ENCODE data around the gene FBXL15. TPM values are rescaled to one million over a fixed set of nuclear protein-coding genes. Genes with fewer than 3 reads are reported as not detected.

The FBXL15 gene
- total RNA-seq, 2 experiments from 2014 or later, result 14.1 to 15.7 TPM

- intact Hi-C loops (cut with micrococcal nuclease), result no loop called here
- DNase-seq, result no peak
- ChIA-PET CTCF (interaction anchor here (1.3 to 15.2 kb wide), 9 partner anchors 10 to 187 kb away, joined by 3 to 143 read pairs (median 6); partner anchors contain the start of genes C10orf95, ELOVL3 and FBXL15), POLR2A (interaction anchor here (0.9 to 9.1 kb wide), 6 partner anchors 9 to 245 kb away, joined by 3 to 107 read pairs (median 46); partner anchors contain the start of genes C10orf95, CUEDC2 and FBXL15)
- peaks cover 62% of the 10 kb centered on the region for H3K36me3 Mint-ChIP-seq (ENCODE audit: low read depth)
- peak overlapping the region; percentile 98 for H3K27ac Mint-ChIP-seq
- no peaks in the 10 kb centered on the region for H3K9me3 Mint-ChIP-seq
- H3K4me3 Mint-ChIP-seq, result peak overlapping the region; percentile 93
- no peaks in the 10 kb centered on the region for H3K27me3 Mint-ChIP-seq
- H3K4me1 Mint-ChIP-seq (ENCODE audit: low read depth), result peaks cover 55% of the 10 kb centered on the region
- TF ChIP-seq, protein P1, sequence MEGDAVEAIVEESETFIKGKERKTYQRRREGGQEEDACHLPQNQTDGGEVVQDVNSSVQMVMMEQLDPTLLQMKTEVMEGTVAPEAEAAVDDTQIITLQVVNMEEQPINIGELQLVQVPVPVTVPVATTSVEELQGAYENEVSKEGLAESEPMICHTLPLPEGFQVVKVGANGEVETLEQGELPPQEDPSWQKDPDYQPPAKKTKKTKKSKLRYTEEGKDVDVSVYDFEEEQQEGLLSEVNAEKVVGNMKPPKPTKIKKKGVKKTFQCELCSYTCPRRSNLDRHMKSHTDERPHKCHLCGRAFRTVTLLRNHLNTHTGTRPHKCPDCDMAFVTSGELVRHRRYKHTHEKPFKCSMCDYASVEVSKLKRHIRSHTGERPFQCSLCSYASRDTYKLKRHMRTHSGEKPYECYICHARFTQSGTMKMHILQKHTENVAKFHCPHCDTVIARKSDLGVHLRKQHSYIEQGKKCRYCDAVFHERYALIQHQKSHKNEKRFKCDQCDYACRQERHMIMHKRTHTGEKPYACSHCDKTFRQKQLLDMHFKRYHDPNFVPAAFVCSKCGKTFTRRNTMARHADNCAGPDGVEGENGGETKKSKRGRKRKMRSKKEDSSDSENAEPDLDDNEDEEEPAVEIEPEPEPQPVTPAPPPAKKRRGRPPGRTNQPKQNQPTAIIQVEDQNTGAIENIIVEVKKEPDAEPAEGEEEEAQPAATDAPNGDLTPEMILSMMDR (IDR thresholded peaks at IDR 0.05), result no peak
- no peak for ATAC-seq
Measured at GRCh38 chr10:102396730-102397151, 23.9 kb upstream of the FBXL15 start.

DNA sequence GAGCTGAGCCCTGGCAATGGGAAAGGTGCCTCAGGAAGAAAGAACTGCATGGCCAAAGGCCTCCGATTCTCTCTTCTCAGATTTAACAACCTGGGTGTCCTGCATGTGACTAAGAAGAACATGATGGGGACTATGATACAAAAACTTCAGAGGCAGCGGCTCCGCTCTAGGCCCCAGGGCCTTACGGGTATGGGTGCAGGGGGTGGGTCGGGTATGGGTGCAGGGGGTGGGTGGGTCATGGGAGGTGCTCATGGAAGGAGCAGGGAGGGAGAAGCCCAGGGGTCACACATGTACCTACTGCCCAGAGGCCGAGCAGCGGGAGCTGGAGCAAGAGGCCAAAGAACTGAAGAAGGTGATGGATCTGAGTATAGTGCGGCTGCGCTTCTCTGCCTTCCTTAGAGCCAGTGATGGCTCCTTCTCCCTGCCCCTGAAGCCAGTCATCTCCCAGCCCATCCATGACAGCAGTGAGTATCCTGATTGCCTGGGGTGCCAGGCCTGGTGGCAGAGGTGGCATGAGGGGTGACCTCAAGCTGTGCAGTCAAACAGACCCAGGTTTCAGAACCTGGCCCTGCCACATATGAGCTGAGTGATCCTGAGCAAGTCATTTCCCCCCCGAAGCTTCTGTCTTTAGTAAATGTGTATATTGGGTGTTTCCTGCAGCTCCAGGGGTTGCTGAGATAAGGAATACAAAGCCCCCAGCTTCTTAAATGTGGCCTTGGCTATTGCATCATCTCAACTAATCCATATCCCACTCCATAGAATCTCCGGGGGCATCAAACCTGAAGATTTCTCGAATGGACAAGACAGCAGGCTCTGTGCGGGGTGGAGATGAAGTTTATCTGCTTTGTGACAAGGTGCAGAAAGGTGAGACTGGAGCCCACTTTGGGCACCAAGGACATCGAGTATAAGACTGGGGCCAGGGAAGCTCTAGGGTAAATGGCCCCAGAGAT lies 23.1 kb upstream of the FBXL15 start:
- Mint-ChIP-seq H3K27ac (peak overlapping the region; percentile 98), H3K4me3 (peak overlapping the region; percentile 93), H3K27me3 (no peaks in the 10 kb centered on the region), H3K36me3 (ENCODE audit: low read depth) (peaks cover 69% of the 10 kb centered on the region), H3K9me3 (no peaks in the 10 kb centered on the region), H3K4me1 (ENCODE audit: low read depth) (peaks cover 57% of the 10 kb centered on the region)
- CTCF ChIA-PET, result interaction anchor here (0.7 to 15.2 kb wide), 12 partner anchors 8 to 170 kb away, joined by 3 to 143 read pairs (median 16); partner anchors contain the start of genes C10orf95, CUEDC2, ELOVL3 and FBXL15
- ATAC-seq (no peak), DNase-seq (no peak)
- POLR2A ChIA-PET, result interaction anchor here (0.9 to 9.1 kb wide), 10 partner anchors 8 to 262 kb away, joined by 3 to 107 read pairs (median 16); partner anchors contain the start of genes C10orf95, CUEDC2 and FBXL15
- TF ChIP-seq, protein P1 (IDR thresholded peaks at IDR 0.05), result no peak
- intact Hi-C loops (cut with micrococcal nuclease), result no loop called here

DNA sequence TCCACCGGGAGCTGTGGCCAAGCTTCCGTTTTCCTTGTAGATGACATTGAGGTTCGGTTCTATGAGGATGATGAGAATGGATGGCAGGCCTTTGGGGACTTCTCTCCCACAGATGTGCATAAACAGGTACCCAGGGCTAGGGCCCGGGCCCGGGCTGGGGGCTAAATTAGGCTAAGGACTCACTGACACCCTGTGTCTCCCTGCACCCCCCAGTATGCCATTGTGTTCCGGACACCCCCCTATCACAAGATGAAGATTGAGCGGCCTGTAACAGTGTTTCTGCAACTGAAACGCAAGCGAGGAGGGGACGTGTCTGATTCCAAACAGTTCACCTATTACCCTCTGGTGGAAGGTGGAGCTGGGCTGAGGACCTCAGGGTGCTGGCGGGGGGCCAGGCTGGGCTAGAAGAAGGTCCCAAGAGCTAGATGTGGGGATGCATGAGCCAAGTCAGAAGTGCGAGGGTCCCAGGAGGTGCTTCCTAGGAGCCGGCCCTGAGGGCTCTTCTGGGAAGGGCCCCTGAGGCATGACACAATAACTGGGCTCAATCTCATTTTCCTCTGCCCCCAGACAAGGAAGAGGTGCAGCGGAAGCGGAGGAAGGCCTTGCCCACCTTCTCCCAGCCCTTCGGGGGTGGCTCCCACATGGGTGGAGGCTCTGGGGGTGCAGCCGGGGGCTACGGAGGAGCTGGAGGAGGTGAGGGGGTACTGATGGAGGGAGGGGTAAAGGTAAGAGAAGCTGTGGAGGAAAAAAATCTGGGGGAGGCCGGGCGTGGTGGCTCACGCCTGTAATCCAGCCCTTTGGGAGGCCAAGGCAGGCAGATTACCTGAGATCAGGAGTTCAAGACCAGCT lies 22.2 kb upstream of the FBXL15 start:
- Mint-ChIP-seq H3K4me1 (ENCODE audit: low read depth) (peaks cover 49% of the 10 kb centered on the region), H3K27me3 (no peaks in the 10 kb centered on the region), H3K36me3 (ENCODE audit: low read depth) (peaks cover 69% of the 10 kb centered on the region), H3K9me3 (no peaks in the 10 kb centered on the region), H3K27ac (peak overlapping the region; percentile 67), H3K4me3 (peak overlapping the region; percentile 93)
- DNase-seq (no peak), ATAC-seq (no peak)
- TF ChIP-seq, protein P1 (IDR thresholded peaks at IDR 0.05), result no peak
- intact Hi-C loops (cut with micrococcal nuclease), result no loop called here
- POLR2A ChIA-PET, result interaction anchor here (0.9 to 9.1 kb wide), 10 partner anchors 7 to 263 kb away, joined by 3 to 107 read pairs (median 12); partner anchors contain the start of genes C10orf95, CUEDC2, FBXL15 and PITX3
- CTCF ChIA-PET, result interaction anchor here (0.7 to 15.2 kb wide), 27 partner anchors 9 to 266 kb away, joined by 3 to 143 read pairs (median 5); partner anchors contain the start of genes C10orf95, CUEDC2, ELOVL3 and FBXL15

GRCh38 chr10:102399217-102400021 lies 21.2 kb upstream of the FBXL15 start:
- H3K4me1 Mint-ChIP-seq (ENCODE audit: low read depth), result peaks cover 47% of the 10 kb centered on the region
- peak overlapping the region; percentile 86 for H3K27ac Mint-ChIP-seq
- peak overlapping the region; percentile 93 for H3K4me3 Mint-ChIP-seq
- peaks cover 71% of the 10 kb centered on the region for H3K36me3 Mint-ChIP-seq (ENCODE audit: low read depth)
- POLR2A ChIA-PET, result interaction anchor here (0.5 to 9.1 kb wide), 14 partner anchors 6 to 264 kb away, joined by 3 to 107 read pairs (median 4); partner anchors contain the start of genes C10orf95, CUEDC2, FBXL15 and NOLC1
- DNase-seq (peak; percentile 92), ATAC-seq (peak; percentile 58)
- CTCF ChIA-PET, result interaction anchor here (0.7 to 15.2 kb wide), 36 partner anchors 8 to 284 kb away, joined by 3 to 143 read pairs (median 4); partner anchors contain the start of genes C10orf95, ELOVL3, FBXL15 and GBF1
- intact Hi-C loops (cut with micrococcal nuclease), result no loop called here
- no peaks in the 10 kb centered on the region for H3K9me3 Mint-ChIP-seq
- no peaks in the 10 kb centered on the region for H3K27me3 Mint-ChIP-seq
- TF ChIP-seq, protein P1 (IDR thresholded peaks at IDR 0.05), result peak; percentile 98

All from activated CD8-positive, alpha-beta T cell treated with anti-CD3 and anti-CD28 coated beads for 36 hours (primary cell).